HG02885 (cell line): ENCODE data around the gene TIGD6.

Experiments used
- ATAC-seq: cut with Tn5 transposase; IDR thresholded peaks from one replicate; pipeline ENCODE4 v1.9.1; 2021; ENCODE audit warnings: mild to moderate bottlenecking; ENCODE audit not compliant: unreplicated experiment, poor library complexity

Gene TIGD6

GRCh38 chr5:149982505-149982904, 17.9 kb downstream of the TIGD6 start:
- no peak for ATAC-seq

DNA sequence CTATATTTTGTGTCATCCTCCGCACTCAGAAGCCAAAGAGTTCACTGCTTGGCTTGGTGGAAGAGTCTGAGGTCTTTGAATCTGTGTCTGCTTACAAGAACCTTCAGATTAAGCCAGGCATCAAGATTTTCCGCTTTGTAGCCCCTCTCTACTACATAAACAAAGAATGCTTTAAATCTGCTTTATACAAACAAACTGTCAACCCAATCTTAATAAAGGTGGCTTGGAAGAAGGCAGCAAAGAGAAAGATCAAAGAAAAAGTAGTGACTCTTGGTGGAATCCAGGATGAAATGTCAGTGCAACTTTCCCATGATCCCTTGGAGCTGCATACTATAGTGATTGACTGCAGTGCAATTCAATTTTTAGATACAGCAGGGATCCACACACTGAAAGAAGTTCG, 19.2 kb downstream of the TIGD6 start:
- no peak for ATAC-seq

- no peak for ATAC-seq
Observed at GRCh38 chr5:149979896-149980295, 20.6 kb downstream of the TIGD6 start.

DNA sequence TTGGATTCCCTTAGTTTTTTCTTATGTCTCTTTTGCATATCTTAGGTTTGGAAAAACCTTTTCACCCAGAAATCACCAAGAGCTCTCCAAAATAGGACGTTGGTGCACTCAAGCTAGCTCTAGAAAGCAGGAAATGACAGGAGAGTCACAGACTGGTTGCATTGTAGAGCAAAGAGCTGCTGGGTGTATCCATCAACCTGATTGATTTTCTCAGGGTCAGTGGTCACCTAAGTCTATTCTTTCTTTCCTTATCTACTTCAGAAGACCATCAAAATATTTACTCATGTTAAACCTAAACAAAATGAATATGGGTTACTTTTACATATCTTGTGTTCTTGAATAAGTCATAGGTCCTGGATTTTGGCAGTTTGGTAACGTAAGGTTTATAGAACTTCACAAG, 25.0 kb downstream of the TIGD6 start:
- no peak for ATAC-seq

GRCh38 chr5:149969181-149969930, 31.1 kb downstream of the TIGD6 start:
- ATAC-seq = no peak

DNA sequence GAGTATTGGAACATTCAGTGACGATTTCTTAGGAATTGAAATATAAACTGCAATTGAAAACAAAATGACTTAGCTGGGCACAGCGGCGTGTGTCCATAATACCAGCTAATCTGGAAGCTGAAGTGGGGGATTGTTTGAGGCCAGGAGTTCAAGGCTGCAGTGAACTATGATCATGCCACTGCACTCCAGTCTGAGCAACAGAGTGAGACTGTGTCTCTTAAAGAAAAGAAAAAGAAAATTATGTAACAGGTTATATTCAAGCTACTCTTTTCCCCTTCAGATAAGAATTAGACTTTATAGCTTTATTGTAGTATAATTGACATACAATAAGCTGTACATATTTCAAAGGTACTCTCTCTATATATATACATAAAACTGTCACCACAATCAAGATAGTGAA, 33.5 kb downstream of the TIGD6 start:
- ATAC-seq = no peak

- ATAC-seq = no peak
Observed at GRCh38 chr5:149963729-149964128, 36.7 kb downstream of the TIGD6 start.

- ATAC-seq = no peak
Observed at GRCh38 chr5:149962601-149963300, 37.7 kb downstream of the TIGD6 start.

GRCh38 chr5:149961957-149962409, 38.5 kb downstream of the TIGD6 start:
- ATAC-seq = no peak

- no peak for ATAC-seq
Observed at GRCh38 chr5:149961186-149961685, 39.2 kb downstream of the TIGD6 start.

DNA sequence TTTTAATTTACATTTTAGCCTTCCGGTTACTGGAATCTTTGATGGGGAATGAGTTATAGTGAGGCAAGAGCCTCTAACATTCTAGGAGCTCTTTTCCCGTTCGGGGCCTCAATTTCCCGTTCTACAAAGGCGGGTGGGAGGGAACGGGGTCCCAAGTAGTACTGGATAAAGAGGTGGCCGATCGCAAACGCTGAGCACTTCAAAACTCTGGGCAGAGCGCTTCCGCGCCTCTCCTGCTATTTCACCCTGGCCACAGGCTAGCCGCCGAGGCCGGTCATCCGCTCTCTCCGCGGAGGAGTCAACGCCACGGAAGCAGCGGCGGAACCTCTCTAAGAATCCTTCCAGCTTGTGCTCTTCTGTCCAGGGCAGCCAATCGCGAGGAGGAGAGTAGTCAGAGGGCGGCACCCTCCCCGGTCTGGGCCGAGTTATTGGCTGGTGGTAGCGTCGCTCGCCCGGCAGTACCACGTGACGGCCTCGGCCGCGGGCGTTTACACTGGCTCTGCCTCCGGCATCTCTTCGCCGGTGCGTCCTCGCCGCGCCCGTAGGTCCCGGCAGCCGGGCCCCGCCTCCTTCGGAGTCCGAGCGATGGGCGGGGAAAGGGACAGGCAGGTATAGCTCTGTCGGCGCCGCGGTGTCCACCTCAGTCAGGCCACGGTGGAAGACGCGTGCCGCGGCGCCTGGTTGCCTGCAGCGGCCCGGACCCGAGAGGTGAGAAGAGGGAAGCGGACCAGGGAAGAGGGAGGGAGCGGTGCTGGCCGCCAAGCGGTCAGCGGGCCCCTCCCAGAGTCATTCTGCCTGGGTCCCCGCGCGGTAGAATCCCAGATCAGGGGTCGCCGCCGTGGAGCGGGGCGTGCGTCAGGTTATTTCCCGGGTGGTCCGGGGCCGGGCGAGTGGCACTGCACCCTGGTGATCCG, 39.9 kb downstream of the TIGD6 start, which contains the start of gene SLC26A2:
TSS of gene SLC26A2 (plus strand) at position 487 of the 914 bp plus-strand sequence. CDS start 16,895 bp downstream, outside the sequence.
- ATAC-seq = peak; percentile 99

DNA sequence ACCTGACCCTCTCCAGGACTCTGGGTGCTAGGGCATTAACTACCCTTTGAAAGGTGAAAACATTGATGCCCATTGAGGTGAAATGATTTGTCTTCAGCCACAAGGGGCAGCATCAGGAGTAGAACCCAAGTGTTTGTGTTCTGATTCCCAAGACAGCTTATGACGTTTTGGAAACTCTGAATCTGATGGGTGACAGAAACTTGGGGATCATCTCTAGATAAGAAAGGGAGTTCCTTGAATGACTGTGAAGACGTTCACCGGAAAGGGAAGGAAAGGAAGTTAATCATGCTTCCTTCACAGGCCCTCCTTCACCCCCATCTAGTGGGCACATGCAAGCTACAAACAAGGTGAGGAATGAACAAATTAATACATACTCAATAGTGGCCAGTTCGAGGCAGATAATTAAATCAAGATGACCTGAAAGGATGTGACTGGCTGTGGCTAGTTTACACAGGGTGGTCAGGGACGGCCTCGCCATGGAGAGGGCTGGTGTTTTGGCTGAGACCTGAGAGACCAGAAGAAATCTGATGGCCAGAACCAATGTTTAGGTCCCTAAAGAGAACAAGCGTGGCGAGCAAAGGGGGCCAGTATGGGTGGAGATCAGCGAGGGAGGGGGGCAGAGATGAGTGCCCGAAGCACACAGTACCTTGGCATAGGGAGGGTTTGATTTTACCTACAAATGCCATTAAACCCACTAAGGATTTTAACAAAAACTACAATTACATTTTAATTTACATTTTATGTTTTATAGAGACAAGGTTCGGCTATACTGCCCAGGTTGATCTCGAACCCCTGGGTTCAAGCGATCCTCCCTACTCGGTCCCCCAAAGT, 40.8 kb downstream of the TIGD6 start:
- ATAC-seq = no peak

DNA sequence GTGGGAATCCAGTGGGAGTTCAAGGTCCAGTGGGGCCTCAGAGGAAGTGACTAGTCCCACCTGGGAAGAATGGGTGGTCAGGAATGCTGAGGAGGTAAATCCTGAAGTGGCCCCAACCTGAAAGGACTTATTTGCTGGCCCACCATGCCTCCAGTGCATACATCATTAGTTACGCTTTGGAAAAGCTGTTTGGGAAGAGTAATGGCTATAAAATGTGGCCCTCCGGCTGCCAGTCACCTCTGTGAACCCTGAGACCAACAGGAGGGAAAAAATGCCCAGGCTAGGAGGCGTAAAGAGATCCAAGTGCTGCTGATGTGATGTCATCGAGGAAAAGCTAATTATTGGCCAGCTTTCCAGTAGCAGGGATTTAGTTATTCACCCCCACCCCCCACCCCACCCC, 42.6 kb downstream of the TIGD6 start:
- no peak for ATAC-seq

GRCh38 chr5:149956685-149957084, 43.8 kb downstream of the TIGD6 start:
- ATAC-seq = no peak

- no peak for ATAC-seq
Observed at GRCh38 chr5:149954798-149955197, 45.7 kb downstream of the TIGD6 start.

DNA sequence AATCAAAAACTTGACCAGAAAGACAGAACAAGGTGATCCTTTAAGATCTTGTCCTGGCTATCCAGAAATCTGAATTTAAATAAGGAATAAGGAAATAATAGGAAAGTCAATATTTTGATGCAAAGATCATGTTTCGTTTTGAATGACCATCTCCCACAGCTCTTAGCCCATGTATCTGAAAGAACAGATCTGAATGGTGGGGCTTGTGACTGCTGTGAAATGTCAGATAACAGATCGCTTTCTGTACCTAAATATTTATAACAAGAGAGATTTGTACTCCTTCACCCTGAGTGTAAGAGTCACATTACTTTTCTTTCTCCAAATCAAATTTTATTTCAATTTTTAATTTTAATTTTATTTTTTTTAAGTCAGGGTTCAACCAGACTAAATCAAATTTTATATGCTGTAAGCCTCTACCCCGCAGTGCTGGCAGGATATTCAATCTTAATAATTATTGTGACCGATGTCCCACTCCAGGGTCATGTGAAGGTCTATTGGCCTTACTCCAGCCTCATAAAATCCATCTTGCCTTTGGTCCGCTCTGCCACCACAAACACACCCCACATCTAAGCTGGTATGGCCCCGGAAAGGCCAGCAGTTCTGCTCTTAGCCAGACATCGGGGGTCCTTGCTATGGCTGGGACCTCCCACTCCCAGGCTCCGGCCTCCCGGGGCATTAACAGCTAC, 46.9 kb downstream of the TIGD6 start:
- ATAC-seq = no peak

GRCh38 chr5:149951138-149951749, 49.2 kb downstream of the TIGD6 start:
- no peak for ATAC-seq

- ATAC-seq = no peak
Observed at GRCh38 chr5:149948993-149949392, 51.5 kb downstream of the TIGD6 start.

- ATAC-seq = no peak
Observed at GRCh38 chr5:149946118-149946517, 54.3 kb downstream of the TIGD6 start.
